Right kidney (tissue), 1 donor: ENCODE results near the gene NKPD1.

Experiments
- DNase-seq: peaks from one replicate; pipeline ENCODE4 v3.0.0-alpha.2; 2016

Gene NKPD1

GRCh38 chr19:45117167-45117594 lies 43.6 kb downstream of the NKPD1 start:
- no peak for DNase-seq

- DNase-seq: no peak
Measured at GRCh38 chr19:45115809-45116615, 44.8 kb downstream of the NKPD1 start.

- DNase-seq: no peak
Measured at GRCh38 chr19:45114116-45114515, 46.7 kb downstream of the NKPD1 start.

GRCh38 chr19:45113628-45114027 lies 47.2 kb downstream of the NKPD1 start:
- no peak for DNase-seq

- no peak for DNase-seq
Measured at GRCh38 chr19:45112111-45112827, 48.5 kb downstream of the NKPD1 start.
